HEK293 (cell line): ENCODE data around the gene NAV2.

Source experiments
- CTCF ChIA-PET: fragments of 350-600 bp; formaldehyde crosslinking; extraction: SDS; loops from one replicate; lab custom pipeline; 2021; ENCODE audit warnings: antibody characterized with exemption; lab: Yijun Ruan, JAX
- POLR2A ChIA-PET: fragments of 300-600 bp; formaldehyde crosslinking; extraction: SDS; loops from one replicate; lab custom pipeline; 2020; ENCODE audit warnings: antibody characterized with exemption, inconsistent platforms; lab: Yijun Ruan, JAX
- H3K27ac ChIP-seq: fragments of 200-500 bp; sonication (Bioruptor generic); 2 replicates; pipeline ENCODE4 v1.5.1; 2014; ENCODE audit warnings: low read depth, low read length, control low read depth, inconsistent platforms; ENCODE audit errors: extremely low read depth
- H3K36me3 ChIP-seq, 2 experiments: fragments of 200-500 bp in 1 of 2; sonication (Bioruptor generic) in 1 of 2; 1 replicate in 1 of 2; 2 replicates in 1 of 2; pipeline ENCODE4 v1.5.1; 2014 to 2017; ENCODE audit warnings: inconsistent platforms in 2 of 2, low read length in 2 of 2; ENCODE audit not compliant: control insufficient read depth in 2 of 2, insufficient read depth in 1 of 2
- H3K4me1 ChIP-seq: fragments of 200-500 bp; sonication (Bioruptor generic); 2 replicates; pipeline ENCODE4 v1.5.1; 2014; ENCODE audit warnings: mild to moderate bottlenecking, low read length, inconsistent platforms; ENCODE audit not compliant: control insufficient read depth, insufficient read depth
- H3K4me3 ChIP-seq: 2 replicates; pipeline ENCODE4 v1.5.1; 2011; ENCODE audit warnings: low read depth, mild to moderate bottlenecking, control low read depth, low read length, moderate library complexity
- H3K9me3 ChIP-seq: fragments of 200-500 bp; sonication (Bioruptor generic); 2 replicates; pipeline ENCODE4 v1.5.1; 2014; ENCODE audit warnings: low read depth, low read length, inconsistent platforms; ENCODE audit not compliant: control insufficient read depth, insufficient read depth
- GLI4 ChIP-seq: fragments of 450-650 bp; formaldehyde crosslinking; IDR thresholded peaks from 2 replicates; pipeline ENCODE4 v1.5.1; 2016; ENCODE audit warnings: missing biosample characterization, missing genetic modification characterization
- KLF16 ChIP-seq: fragments of 450-650 bp; formaldehyde crosslinking; IDR thresholded peaks from 2 replicates; pipeline ENCODE4 v1.5.1; 2017; ENCODE audit warnings: missing biosample characterization, missing genetic modification characterization
- KLF7 ChIP-seq: fragments of 450-650 bp; formaldehyde crosslinking; IDR thresholded peaks from 2 replicates; pipeline ENCODE4 v1.5.1; 2016; ENCODE audit warnings: missing biosample characterization, missing genetic modification characterization, borderline replicate concordance
- KLF9 ChIP-seq: fragments of 450-650 bp; formaldehyde crosslinking; IDR thresholded peaks from 2 replicates; pipeline ENCODE4 v1.5.1; 2016; ENCODE audit warnings: missing biosample characterization, missing genetic modification characterization, low read depth
- SALL2 ChIP-seq: fragments of 450-650 bp; formaldehyde crosslinking; IDR thresholded peaks from 2 replicates; pipeline ENCODE4 v1.5.0; 2017; ENCODE audit warnings: missing biosample characterization, mild to moderate bottlenecking, missing genetic modification characterization, borderline replicate concordance
- ZBTB17 ChIP-seq: fragments of 450-650 bp; formaldehyde crosslinking; IDR thresholded peaks from 2 replicates; pipeline ENCODE4 v1.5.1; 2016; ENCODE audit warnings: missing biosample characterization, missing genetic modification characterization
- ZBTB7A ChIP-seq: fragments of 450-650 bp; formaldehyde crosslinking; IDR thresholded peaks from 2 replicates; pipeline ENCODE4 v1.5.1; 2016; ENCODE audit warnings: low read depth, missing biosample characterization, missing genetic modification characterization
- ZNF184 ChIP-seq: fragments of 450-650 bp; IDR thresholded peaks from 2 replicates; pipeline ENCODE4 v1.5.1; 2018; ENCODE audit warnings: missing biosample characterization, mild to moderate bottlenecking, missing genetic modification characterization
- ZNF221 ChIP-seq: fragments of 450-650 bp; formaldehyde crosslinking; IDR thresholded peaks from 2 replicates; pipeline ENCODE4 v1.5.1; 2017; ENCODE audit warnings: missing biosample characterization, missing genetic modification characterization, borderline replicate concordance
- ZNF549 ChIP-seq: fragments of 450-650 bp; IDR thresholded peaks from 2 replicates; pipeline ENCODE4 v1.5.1; 2018; ENCODE audit warnings: missing biosample characterization, missing genetic modification characterization, mild to moderate bottlenecking, inconsistent platforms, moderate library complexity
- ZNF76 ChIP-seq: fragments of 450-650 bp; formaldehyde crosslinking; IDR thresholded peaks from 2 replicates; pipeline ENCODE4; 2016; ENCODE audit warnings: low read depth, missing biosample characterization, missing genetic modification characterization, borderline replicate concordance
- ZNF776 ChIP-seq: fragments of 450-650 bp; formaldehyde crosslinking; IDR thresholded peaks from 2 replicates; pipeline ENCODE4 v1.5.0; 2017; ENCODE audit warnings: missing biosample characterization, missing genetic modification characterization, borderline replicate concordance
- ZXDB ChIP-seq: fragments of 450-650 bp; formaldehyde crosslinking; IDR thresholded peaks from 2 replicates; pipeline ENCODE4 v1.5.1; 2016; ENCODE audit warnings: missing biosample characterization, missing genetic modification characterization
- TF ChIP-seq, protein P1 (sequence below): fragments of 450-650 bp; formaldehyde crosslinking; IDR thresholded peaks from 2 replicates; pipeline ENCODE4 v1.5.1; 2017; ENCODE audit warnings: missing biosample characterization, missing genetic modification characterization
- TF ChIP-seq, protein P2 (sequence below): fragments of 450-650 bp; formaldehyde crosslinking; IDR thresholded peaks from 2 replicates; pipeline ENCODE4 v1.5.1; 2016; ENCODE audit warnings: missing biosample characterization, missing genetic modification characterization
- TF ChIP-seq, protein P3 (sequence below): fragments of 450-650 bp; formaldehyde crosslinking; IDR thresholded peaks from 2 replicates; pipeline ENCODE4 v1.5.1; 2017; ENCODE audit warnings: missing biosample characterization, mild to moderate bottlenecking, missing genetic modification characterization, moderate library complexity
- TF ChIP-seq, protein P4 (sequence below): fragments of 450-650 bp; formaldehyde crosslinking; IDR thresholded peaks from 2 replicates; pipeline ENCODE4 v1.5.1; 2016; ENCODE audit warnings: missing biosample characterization, missing genetic modification characterization

The NAV2 gene

DNA sequence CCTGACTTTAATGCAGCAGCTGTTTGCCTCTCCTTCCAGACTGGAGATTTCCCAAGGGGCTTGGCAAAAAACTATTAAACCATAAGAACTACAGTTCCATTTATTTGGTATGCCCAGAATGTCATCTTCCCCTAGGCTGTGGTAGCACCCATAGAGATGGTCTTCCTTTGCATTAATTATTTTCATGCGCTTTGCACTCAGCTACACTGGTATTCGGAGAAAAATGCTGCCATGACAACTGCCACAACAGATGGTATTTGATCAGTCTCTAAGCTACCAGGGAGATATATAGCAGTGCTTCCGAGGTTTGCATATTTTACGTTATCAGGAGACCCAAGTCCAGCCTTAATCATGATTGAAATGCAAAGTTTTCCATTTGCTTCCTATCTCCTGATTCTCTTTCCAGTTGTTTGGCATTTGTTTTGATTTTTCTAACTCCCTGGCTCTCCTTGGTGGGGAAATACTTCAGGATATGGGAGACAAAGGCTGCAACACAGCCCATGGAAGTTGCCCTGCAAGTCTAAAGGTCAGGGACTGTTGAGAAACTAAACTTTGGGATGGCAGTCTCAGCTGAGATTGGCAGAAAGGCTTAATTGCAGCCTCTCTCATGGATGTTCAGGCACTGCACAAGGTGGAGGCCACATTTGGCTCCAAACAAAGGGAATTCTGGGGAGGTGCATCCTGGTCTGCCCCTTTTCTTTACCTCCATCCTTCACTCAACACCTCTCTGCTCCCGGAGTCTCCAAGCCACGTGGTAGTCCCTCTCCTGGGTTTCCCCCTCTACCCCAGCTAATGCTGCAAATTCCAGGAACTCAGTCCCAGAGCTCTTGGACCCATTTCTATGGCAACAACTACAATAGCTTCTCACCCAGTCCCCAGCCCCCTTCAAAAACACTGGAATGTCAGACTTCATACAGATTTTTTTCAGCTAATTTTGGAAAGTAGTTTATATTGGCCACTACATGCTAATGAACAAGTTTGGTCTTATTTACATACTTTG lies 151.8 kb downstream of the NAV2 start:
- H3K4me3 ChIP-seq = no peak overlapping the region
- no peak for TF ChIP-seq ZBTB17 (tag by site-specific recombination)
- TF ChIP-seq KLF7 = no peak
- TF ChIP-seq, protein P1, sequence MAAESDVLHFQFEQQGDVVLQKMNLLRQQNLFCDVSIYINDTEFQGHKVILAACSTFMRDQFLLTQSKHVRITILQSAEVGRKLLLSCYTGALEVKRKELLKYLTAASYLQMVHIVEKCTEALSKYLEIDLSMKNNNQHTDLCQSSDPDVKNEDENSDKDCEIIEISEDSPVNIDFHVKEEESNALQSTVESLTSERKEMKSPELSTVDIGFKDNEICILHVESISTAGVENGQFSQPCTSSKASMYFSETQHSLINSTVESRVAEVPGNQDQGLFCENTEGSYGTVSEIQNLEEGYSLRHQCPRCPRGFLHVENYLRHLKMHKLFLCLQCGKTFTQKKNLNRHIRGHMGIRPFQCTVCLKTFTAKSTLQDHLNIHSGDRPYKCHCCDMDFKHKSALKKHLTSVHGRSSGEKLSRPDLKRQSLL = no peak
- ChIA-PET POLR2A (no interaction called here), CTCF (interaction anchor here (0.7 to 1.2 kb wide), 3 partner anchors 39 to 280 kb away, joined by 3 to 4 read pairs (median 3); no protein-coding TSS in a partner anchor)
- H3K4me1 ChIP-seq = no peaks in the 10 kb centered on the region; the same call in 1 of the 2 replicates
- H3K36me3 ChIP-seq = no peaks in the 10 kb centered on the region
- H3K27ac ChIP-seq = no peak overlapping the region
- H3K9me3 ChIP-seq = no peaks in the 10 kb centered on the region

DNA sequence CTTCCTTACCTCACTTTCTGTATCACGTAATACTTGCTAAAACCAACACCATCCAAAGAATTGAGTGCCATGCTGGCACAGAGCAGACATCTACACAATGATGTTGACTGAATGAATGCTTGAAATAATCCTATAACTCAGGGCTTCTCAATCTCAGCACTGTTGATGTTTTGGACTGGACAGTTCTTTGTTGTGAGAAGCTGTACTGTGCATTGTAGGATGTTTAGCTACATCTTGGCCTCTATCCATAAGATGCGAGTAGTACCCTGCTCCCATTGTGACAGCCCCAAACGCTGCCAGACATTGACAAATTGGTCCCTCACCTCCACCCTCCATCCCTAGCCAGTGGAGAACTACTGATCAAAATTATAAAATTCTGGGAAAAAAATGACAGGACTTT lies 153.4 kb downstream of the NAV2 start:
- Histone ChIP-seq H3K27ac (no peak overlapping the region), H3K4me3 (no peak overlapping the region), H3K9me3 (no peaks in the 10 kb centered on the region), H3K36me3 (no peaks in the 10 kb centered on the region), H3K4me1 (no peaks in the 10 kb centered on the region; the same call in 1 of the 2 replicates)
- ChIA-PET CTCF (no interaction called here), POLR2A (no interaction called here)
- TF ChIP-seq ZNF776 (tag by site-specific recombination) (no peak), GLI4 (tag by site-specific recombination) (no peak), SALL2 (tag by site-specific recombination) (no peak), ZXDB (tag by site-specific recombination) (no peak), KLF16 (tag by site-specific recombination) (no peak), KLF9 (tag by site-specific recombination) (no peak), ZNF221 (tag by site-specific recombination) (no peak)
- TF ChIP-seq, protein P2, sequence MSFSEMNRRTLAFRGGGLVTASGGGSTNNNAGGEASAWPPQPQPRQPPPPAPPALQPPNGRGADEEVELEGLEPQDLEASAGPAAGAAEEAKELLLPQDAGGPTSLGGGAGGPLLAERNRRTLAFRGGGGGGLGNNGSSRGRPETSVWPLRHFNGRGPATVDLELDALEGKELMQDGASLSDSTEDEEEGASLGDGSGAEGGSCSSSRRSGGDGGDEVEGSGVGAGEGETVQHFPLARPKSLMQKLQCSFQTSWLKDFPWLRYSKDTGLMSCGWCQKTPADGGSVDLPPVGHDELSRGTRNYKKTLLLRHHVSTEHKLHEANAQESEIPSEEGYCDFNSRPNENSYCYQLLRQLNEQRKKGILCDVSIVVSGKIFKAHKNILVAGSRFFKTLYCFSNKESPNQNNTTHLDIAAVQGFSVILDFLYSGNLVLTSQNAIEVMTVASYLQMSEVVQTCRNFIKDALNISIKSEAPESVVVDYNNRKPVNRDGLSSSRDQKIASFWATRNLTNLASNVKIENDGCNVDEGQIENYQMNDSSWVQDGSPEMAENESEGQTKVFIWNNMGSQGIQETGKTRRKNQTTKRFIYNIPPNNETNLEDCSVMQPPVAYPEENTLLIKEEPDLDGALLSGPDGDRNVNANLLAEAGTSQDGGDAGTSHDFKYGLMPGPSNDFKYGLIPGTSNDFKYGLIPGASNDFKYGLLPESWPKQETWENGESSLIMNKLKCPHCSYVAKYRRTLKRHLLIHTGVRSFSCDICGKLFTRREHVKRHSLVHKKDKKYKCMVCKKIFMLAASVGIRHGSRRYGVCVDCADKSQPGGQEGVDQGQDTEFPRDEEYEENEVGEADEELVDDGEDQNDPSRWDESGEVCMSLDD (tag by site-specific recombination) = no peak
- TF ChIP-seq, protein P3, sequence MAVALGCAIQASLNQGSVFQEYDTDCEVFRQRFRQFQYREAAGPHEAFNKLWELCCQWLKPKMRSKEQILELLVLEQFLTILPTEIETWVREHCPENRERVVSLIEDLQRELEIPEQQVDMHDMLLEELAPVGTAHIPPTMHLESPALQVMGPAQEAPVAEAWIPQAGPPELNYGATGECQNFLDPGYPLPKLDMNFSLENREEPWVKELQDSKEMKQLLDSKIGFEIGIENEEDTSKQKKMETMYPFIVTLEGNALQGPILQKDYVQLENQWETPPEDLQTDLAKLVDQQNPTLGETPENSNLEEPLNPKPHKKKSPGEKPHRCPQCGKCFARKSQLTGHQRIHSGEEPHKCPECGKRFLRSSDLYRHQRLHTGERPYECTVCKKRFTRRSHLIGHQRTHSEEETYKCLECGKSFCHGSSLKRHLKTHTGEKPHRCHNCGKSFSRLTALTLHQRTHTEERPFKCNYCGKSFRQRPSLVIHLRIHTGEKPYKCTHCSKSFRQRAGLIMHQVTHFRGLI (tag by site-specific recombination) = no peak
- TF ChIP-seq, protein P4, sequence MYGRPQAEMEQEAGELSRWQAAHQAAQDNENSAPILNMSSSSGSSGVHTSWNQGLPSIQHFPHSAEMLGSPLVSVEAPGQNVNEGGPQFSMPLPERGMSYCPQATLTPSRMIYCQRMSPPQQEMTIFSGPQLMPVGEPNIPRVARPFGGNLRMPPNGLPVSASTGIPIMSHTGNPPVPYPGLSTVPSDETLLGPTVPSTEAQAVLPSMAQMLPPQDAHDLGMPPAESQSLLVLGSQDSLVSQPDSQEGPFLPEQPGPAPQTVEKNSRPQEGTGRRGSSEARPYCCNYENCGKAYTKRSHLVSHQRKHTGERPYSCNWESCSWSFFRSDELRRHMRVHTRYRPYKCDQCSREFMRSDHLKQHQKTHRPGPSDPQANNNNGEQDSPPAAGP = no peak

DNA sequence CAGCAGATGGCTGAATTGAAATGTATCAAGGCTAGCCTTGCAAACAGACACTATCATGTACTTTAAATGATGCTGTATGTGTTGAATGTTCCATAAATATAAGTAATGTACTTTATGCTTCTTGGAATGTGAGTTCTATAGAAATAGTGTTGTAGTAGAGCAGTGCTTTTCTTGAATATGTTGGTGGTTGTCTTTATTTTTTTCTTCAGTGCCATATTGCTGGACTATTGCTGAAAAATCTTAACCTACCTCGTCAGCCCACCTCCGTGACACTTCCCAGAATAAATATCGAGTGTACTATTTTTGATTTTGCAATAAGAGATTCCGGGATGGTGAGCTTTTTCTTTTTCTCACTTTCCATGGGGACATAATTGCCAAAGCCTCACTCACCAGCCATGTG lies 153.9 kb downstream of the NAV2 start:
- Histone ChIP-seq H3K36me3 (no peaks in the 10 kb centered on the region), H3K4me3 (no peak overlapping the region), H3K4me1 (no peaks in the 10 kb centered on the region; the same call in 1 of the 2 replicates), H3K9me3 (no peaks in the 10 kb centered on the region), H3K27ac (no peak overlapping the region)
- POLR2A ChIA-PET = no interaction called here
- CTCF ChIA-PET = no interaction called here
- TF ChIP-seq ZNF549 (tag by site-specific recombination) = no peak
- no peak for TF ChIP-seq ZNF76
- TF ChIP-seq ZBTB7A (tag by site-specific recombination) = no peak
- no peak for TF ChIP-seq ZNF184 (tag by site-specific recombination)
